ENCODE measurements around the gene NOTCH1.

The NOTCH1 gene

DNA sequence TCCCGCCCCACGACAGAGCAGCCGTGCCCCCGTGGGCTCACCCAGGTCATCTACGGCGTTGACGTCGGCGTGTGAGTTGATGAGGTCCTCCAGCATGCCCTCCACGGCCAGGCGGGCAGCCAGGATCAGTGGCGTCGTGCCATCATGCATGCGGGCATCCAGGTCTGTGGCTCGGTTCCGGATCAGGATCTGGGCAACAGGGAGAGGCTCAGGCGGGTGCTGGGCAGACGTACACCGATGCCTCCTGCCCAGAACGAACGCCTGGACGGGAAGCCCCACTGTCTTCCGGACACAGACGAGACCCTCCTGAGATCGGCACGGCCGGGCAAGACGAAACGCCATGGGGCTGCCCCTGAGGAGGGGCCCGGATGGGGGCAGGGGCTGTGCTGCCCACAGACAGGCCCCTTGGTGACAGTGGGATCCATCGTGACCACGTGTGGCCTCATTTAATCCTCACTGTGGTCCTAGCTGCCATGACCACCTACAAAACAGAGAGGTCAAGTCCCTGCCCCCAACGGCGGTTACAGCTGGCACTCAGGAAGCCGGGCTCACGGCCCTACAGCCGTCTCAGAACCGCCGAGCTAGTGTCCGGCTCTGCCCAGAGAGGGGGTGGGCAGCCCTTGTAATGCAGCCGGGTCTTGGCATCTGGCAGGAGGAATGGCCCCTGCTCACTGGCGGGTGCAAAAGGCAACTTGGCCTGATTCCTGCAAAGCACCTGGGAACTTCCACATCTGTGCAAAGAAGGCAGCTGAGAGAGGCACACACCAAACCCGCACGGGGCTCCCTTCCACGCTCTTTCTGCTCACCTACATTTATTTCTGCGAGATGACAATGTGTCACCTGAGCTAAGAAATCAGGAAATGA lies 46.5 kb downstream of the NOTCH1 start:
- DNase-seq, result no peak

DNA sequence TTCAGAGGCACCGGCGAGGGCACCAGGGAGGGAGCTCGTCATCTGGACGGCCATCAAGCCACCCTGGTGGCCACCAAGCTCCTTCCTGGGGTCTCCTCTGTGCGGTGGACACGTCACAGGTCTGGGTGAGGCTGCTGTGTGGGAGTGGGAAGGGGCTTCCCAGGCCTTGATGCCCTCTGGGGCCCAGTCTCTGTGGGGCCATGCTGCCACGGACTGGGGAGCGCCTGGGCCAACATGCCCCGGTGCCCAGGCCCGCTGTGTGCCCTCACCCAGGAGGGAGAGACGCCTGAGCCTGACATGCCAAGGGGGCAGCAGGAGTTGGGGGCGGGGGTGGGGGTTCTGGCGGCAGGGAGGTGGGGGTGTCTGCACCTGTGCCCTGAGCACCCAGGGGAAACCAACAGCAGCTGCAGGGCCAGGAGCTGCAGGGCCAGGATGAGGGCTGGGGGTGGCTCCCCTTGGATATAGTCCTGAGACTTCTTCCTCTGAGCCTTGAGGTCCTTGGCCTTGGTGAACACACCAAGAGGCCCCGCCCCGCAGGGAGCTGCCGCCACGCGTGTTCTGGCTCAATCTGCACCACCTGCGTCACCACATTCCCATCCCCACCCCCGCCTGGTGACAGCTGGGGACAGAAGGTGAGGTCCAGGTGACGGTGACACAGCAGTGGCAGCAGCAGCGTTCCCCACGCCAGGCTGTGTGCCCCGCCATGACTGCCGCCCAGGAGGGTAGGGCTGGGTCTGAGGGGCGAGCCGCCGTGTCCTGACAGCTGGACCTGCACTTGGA lies 47.7 kb downstream of the NOTCH1 start:
- no peak for DNase-seq

DNA sequence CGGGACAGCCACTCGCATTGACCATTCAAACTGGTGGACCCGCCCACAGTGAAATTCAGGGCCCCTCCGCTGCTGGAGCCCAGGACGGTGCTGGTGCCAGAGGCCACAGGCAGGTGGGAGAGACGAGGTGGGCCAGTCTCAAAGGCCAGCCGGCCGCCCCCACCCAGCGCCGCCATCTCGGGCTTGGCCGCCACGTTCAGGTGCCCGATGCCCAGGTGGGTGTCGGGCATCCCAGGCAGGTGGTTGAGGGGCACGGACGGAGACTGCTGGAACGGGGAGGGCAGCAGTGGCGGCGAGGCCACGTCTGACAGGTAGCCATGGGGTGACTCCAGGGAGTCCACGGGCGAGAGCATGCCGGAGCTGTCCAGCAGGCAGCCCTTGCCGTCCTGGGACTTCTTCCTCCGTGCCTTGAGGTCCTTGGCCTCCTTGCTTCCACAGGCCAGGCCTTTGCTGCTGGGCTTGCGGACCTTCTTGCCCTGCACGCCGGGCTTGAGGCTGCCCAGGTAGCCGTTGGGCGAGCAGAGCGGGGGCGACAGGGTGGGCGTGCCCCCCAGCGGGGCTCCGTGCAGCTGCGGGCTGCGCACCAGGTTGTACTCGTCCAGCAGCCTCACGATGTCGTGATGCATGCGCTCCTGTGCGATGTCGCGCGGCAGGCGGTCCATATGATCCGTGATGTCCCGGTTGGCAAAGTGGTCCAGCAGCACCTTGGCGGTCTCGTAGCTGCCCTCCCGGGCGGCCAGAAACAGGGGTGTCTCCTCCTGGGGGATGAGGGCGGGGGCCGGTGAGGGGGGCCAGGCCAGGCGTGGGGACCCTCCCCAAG lies 48.8 kb downstream of the NOTCH1 start:
- no peak for DNase-seq

DNA sequence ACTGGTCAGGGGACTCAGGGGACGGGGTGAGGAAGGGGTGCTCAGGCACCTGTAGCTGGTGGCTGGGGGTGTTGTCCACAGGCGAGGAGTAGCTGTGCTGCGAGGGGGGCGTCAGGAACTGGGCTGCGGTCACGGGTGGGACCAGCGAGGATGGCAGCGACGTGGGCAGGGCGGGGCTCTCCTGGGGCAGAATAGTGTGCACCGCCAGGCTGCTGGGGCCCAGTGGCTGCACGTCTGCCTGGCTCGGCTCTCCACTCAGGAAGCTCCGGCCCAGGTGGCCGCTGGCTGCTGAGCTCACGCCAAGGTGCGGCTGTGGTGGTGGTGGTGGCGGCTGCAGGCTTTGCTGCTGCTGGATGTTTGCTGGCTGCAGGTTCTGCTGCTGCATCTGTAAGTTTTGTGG lies 49.7 kb downstream of the NOTCH1 start:
- DNase-seq, result no peak

DNA sequence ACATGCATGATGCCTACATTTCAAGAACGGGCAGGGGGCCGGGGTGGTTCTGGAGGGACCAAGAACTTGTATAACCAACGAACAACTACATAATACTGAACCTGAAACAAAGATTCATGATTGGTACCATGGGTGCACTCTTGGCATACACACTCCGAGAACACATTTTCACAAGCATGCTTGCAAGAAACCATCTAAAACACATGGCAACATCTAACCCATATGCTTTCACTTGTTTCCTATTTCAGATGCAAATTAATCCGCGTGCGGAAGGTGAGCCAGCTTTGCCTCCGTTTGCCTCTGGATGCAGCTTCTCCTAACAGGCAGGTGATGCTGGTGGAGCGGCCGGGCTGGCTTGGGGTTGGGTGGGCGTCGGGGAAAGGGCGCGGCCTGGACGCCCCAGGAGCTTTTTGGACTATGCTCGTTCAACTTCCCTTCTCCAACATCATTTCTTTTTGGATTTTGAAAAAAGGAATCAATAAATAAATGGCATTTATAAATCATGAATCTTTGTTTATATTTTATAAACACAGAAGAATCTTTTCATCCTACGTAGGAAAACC lies 50.5 kb downstream of the NOTCH1 start:
- DNase-seq, result peak in 1 of 2 experiments; percentile 32

DNA sequence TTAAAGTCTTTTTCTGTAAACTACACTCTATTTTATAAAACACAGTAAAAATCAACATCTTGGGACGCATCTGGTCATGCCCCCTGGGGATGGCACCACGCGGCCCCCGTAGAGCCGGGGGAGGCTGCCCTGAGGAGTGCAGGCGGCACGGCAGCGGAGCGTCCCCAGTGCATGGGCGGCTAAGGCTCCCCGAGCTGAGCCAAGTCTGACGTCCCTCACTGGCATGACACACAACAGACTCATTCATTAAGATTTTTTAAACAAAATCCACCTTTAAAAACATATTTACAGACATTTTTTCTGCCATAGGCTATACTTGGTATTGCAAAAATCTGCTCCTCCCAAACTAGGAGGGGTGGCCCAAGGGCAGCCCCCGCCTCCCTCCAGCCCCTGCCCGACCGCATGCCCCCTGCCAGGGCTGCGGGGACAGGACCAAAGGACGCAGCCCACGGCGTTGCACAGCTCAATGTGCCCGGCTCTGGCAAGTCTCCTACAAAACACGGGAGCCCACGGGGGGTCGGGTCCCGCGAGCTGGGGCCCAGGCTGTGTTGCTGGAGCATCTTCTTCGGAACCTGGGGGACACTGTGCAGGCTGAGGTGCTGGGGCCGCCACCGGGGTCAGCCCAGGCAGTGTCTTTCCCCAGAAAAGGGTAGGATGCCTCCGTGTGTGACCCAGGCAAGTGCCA lies 51.2 kb downstream of the NOTCH1 start:
- DNase-seq, result no peak

DNA sequence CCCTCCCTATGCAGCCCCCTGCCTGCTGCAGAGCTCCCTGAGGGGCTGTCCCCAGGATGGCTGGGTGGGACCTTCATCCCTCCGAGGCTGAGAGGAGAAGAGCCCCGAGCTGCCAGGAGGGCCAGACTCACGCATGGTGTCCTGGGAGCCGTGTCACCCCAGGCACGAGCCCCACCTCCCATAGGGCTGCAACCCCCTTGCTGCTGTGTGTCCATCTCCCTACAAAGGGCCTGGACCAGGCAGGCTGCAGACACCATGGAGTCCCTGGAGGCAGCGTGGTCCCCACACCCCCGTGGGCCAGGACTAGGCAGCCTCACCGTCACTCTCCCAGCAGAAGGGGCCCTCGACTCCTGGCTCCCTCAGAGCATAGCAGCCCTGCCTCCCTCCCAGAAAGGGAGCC lies 51.8 kb downstream of the NOTCH1 start:
- no peak for DNase-seq

DNA sequence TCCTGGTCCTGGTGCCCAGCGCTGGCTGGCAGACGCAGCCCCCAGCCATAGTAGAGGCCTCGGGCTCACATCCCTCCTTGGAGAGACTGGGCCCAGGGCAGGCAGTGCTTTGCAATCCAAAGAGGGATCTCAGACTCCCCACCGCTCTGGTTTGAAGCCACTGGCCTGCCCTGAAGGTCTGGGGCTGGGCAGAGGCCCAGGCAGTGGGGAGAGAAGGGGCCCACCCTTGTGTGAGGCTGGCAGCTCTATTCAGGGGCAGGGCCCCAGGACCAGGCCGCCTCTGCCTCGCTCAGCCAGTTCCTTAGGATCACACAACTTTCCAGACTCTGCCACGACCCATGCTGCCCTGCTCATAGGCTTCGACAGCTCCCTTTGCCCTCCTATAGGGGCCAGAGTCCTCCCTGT lies 52.3 kb downstream of the NOTCH1 start:
- no peak for DNase-seq

DNA sequence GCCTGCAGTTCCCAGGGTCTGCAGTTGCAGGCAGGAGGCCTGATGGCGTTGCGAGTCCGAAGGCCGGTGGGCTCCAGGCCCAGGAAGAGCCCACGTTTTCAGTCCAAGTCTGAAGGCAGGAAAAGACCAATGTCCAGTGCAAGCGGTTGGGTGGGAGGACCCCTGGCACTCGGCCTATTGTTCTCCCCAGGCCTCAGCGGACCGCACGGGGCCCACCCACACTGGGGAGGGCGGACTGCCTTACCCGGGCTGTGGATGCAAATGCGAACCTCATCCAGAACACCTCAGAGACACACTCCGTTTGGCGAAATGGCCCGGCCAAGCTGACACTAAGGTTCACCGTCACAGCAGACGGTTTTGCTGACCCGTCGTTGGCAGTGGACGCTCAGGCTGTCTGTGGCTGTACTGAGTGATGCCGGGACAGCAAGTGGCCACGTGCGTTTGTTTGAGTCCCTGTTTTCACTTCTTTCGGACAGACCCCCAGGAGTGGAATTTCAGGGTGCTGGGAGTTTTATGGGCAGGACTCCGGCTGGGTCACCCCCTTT lies 52.8 kb downstream of the NOTCH1 start:
- no peak for DNase-seq

DNA sequence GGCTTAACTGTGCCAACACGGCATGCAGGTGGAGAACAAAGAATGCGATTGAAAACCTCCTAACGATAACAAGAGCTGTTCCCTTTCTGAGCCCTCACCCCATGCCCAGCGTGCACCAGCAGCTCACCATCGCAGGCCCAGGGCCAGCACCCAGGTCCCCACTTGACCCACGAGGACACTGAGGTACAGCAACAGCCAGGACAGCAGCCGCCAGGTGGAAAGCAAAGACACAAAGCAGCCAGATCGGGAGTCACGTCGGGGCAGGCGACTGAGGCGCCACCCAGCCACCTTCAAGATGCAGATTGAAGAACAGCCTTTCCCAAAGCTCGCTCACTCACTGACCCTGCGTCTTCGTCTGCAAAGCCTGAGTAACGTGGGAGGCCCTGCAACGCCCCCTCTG lies 56.1 kb downstream of the NOTCH1 start:
- DNase-seq, result no peak

DNA sequence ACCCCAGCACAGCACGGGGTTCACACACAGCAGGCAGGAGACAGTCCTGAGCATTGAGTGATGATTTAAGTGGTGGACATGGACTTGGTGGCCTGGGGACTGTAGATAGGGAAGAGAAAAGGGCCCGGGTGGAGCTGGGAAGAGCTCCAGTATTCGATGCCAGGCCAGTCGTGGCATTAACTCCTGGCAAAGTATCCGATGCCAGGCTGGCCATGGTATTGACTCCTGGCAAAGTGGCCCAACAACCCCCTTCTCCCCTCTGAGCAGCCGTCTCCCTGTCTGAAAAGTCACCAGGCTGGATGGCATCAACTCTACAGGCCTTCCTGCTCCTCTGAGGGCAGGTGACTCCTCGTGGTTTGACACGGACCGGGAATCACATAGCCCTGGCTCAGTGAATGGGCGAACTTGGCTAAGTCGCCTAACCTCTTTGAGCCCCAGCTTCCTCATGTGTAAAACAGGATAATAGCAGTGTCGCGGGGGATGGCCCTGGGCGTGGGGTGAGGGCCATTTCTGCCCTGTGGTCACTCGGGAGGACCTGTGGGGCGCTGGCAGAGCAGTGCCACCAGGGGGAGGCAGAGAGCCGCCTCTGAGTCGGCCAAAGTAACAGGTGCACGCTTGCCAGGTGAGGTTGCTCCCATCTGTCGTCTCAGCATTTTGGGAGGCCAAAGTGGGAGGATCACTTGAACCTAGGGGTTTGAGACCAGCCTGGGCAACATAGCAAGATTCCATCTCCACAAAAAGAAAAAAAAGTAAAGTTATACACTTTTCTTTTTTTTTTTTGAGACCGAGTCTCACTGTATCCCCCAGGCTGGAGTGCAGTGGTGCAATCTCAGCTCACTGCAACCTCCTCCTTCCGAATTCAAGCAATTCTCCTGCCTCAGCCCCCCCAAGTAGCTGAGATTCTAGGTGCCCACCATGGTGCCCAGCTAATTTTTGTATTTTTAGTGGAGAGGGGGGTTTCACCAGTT lies 57.3 kb downstream of the NOTCH1 start:
- DNase-seq, result peak in 1 of 2 experiments; percentile 71

DNA sequence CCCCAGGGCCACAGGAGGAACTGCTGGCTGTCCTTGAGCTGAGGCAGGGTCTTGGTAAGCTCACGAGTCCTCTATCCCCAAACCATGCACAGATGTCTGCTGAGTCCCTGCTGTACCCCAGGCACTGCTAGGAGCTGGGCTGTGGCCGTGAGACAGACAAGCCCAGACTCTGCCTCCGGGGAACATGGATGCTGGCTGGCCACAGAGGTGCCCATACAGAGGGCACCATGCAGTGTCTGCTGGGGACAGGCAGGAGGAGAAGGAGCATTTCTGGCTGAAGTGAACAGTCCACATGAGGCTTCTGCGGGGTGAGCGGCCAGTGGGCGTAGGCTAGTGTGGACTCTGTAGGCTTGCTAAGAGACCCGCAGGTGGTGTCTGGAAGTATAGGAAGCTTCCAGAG lies 58.2 kb downstream of the NOTCH1 start:
- DNase-seq, result no peak

DNA sequence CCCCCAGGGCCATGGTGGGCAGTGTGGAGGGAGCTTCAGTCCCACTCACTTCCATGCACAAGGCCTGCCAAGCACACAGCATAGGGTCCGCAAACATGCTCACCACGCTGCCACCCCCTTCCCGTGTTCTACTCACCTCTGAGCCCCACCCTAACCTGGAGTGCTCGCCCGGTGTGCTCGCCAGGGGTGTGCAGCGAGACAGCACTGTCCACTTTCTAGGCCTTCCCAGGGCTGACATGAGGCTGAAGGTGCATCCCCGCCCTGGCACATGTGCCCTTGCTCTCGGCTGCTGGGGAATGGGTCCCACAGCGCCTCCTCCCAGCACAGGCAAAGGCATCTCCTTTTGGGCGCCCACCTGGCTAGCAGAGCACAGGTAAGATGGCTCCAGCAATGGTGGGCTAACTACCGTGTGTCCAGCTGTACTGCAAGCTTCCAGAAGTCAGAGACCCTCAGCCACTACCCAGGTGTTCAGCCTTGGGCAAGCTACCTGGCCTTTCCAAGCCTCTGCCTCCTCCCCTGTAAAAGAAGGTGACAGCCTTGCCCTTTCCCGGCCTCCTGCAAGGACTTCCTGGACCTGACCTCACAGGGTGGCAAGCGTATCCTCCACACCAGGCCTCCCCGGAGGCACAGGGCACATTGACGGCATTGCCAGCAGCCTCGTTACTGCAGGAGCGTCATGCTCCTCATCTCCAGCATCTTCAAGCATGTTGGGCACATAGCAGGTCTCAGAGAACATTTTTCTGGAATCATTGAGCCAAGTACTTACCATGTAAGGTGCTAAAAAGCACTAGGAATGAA lies 58.8 kb downstream of the NOTCH1 start:
- DNase-seq, result no peak

DNA sequence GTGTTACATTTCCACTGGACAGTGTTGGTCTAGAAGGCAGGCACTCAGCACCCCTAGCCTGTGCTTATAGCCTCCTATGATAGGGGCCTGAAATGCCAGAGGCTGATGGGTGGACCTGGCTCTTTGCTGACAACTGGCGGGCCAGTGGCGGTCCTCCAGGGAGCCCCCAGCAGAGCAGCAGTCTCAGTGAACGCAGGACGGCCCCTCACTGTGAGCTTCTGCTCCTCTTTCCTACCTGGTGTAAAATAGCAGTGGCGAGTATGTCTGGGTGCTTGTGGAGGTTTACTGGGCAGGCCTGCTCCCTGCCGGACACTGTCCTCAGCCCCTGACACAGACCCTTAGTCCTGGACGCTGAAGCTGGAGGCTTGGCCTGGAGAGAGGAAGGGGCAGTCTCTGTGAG lies 59.7 kb downstream of the NOTCH1 start:
- no peak for DNase-seq

DNA sequence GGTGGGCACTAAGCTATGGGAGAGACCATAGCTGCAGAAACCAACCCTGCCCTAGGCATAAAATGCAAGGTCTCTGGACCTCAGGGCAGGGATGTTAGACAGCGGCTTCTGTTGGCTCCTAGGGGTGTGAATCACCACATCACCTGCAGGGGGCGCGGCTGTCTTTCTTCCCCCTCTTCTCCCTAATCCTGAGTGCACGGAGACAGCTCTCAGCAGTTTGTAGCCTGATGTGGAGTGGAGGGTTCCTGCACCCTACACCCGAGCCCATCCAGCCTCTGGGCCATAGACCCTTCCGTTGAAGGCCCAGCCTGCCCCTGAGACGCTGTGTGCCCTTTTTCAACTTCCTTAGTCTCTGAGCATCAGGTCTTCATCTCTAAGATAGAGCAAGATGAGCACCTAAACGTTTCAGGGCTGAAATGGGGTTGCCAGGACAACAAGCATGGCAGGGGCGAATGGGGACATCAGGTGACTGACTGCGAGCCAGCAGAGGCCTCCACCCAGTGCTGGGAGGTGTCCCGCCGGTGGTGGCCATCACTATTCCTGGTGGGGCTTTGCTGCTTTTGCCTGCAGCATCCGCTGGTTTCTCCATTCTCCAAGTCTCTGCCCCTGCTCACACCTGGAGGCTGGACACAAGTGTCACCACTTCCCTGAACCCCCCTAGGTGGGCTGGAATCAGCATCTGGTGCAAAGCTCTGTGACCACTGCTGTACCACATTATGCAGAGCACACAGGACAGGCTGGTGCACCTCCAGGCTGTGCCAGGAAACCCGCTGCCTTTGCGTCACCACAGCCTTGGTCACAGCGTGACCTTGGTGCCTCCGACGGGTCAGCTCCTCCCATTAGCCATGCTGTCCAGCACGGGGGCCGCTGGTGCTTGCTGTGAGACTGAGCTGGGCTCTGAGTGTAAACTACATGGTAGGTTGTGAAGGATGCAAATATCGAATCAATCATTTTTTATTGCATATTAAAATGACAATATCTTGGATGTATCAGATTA lies 60.5 kb downstream of the NOTCH1 start:
- peak; percentile 79 to 84 for DNase-seq

DNA sequence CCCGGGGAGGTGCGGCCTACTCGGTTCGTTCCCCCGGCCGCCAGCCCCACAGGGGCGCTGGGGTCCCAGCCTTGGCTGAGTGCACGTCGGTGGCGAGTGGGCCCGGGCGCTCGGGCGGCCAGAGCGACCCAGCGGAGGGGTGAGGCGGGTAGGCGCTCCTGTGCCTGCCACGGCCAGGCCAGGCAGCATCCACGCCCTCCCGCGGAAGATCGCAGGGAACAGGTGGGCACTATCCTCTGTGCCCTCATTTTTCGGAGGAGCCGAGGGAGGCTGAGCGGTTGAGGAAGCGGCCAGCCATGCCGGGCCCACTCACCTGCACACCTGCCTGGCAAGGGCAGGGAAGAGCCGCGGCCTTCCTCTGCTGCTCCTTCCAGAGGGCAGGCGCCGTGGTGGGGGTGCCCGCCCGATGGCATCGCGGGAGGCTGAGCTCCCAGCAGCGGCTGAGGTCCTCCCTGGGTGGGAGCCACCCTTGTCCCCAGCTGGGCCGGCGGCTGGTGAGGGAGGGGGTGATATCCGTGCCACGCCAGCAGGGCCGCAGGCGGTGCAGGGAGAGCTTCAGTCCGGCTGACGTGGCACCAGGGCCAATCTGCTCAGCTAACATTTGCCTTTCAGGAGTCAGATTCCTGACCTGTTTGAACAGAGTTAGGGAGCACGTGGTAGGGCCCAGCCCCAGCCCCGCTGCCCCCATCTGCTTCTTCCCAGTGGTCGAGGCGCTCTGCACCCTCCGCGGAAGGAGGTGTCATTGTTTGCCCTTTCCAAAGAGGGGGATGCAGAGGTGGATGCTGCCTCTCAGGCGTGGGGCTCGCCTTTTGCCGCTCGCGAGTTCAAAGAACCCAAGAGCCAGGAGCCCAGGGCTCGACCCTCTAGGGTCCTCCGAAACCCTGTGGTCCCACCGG lies 61.4 kb downstream of the NOTCH1 start:
- DNase-seq, result peak in 1 of 2 experiments; percentile 46

DNA sequence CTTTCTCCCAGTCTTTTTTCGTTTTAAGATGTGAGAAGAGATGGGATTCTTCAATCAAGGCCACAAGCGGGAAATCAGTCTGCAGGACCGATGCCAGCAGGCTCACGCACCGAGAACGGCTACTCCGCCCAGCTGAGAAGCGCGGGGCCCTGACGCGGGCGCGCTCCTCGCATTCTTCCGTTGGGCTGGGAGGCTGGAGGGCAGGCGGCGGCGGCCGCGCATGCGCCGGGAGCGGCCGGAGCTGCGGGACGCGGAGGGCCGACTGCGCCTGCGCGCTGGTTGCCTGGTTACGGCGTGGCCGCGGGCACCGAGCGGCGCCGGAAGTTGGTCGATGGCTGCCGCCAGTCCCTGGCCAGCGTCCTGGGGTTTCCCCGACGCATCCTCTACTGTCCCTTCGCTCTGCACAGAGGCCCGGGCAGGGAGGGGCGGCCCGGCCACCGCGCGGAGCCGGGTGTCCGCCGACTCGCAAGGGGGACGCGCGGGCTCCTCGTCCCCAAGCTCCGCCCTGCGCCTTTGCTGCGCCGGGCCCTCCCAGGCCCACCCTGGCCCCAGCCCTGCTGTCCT lies 62.2 kb downstream of the NOTCH1 start:
- DNase-seq, result peak; percentile 92 to 93

All from NCI-H524 (cell line).